A172 (cell line): ENCODE measurements around the gene VPS50. TPM values are rescaled to one million over a fixed set of nuclear protein-coding genes. Genes with fewer than 3 reads are reported as not detected.

Source experiments
- DNase-seq: peaks from one replicate; pipeline ENCODE4 v3.0.0-alpha.2; 2015; ENCODE audit warnings: low spot score
- total RNA-seq: library from RNA; depleted of rRNA; stranded (reverse); fragments of >200 nt; shearing (Covaris generic); gene quantifications from 2 replicates; pipeline ENCODE4 v1.2.3, GENCODE V29; 2014; rRNA removed

The VPS50 gene
- total RNA-seq, 1 experiment from 2014 or later: 54.3 TPM

- no peak for DNase-seq
Observed at GRCh38 chr7:93407239-93407638, 175.1 kb downstream of the VPS50 start.

GRCh38 chr7:93409324-93409723, 177.2 kb downstream of the VPS50 start:
- no peak for DNase-seq

Other genes with a start within 250 kb of the VPS50 start
- 24.1 TPM in 2 replicates for gene SAMD9, start 114.4 kb upstream of the VPS50 start, total RNA-seq
- 28.4 and 37.7 TPM in 2 replicates for gene SAMD9L, start 84.0 kb upstream of the VPS50 start, total RNA-seq
- not detected in 2 replicates for gene HEPACAM2, start 5.9 kb upstream of the VPS50 start, total RNA-seq